Duodenal mucosa (tissue), 2 donors: ENCODE data around the gene FOXO6.

ENCODE experiments used
- H3K27ac ChIP-seq: one replicate; pipeline ENCODE4 v1.7.0; 2013; ENCODE audit warnings: low read depth, low read length
- H3K27me3 ChIP-seq, 2 donors: one replicate each; pipeline ENCODE4 v1.7.0; 2013; ENCODE audit warnings: low read length in 2 of 2, control low read depth in 1 of 2; ENCODE audit not compliant: insufficient read depth in 2 of 2, control insufficient read depth in 1 of 2
- H3K36me3 ChIP-seq, 2 donors: one replicate each; pipeline ENCODE4 v1.7.0; 2013; ENCODE audit warnings: low read length in 2 of 2, control low read depth in 1 of 2; ENCODE audit not compliant: insufficient read depth in 2 of 2, control insufficient read depth in 1 of 2
- H3K4me1 ChIP-seq, 2 donors: one replicate each; pipeline ENCODE4 v1.7.0; 2013; ENCODE audit warnings: low read length in 2 of 2, control low read depth in 1 of 2; ENCODE audit not compliant: insufficient read depth in 2 of 2, control insufficient read depth in 1 of 2
- H3K4me3 ChIP-seq, 2 donors: one replicate each; pipeline ENCODE4 v1.7.0; 2013; ENCODE audit warnings: low read length in 2 of 2, low read depth in 1 of 2
- H3K9ac ChIP-seq, 2 donors: one replicate each; pipeline ENCODE4 v1.7.0; 2013; ENCODE audit warnings: low read length in 2 of 2, low read depth in 1 of 2
- H3K9me3 ChIP-seq, 2 donors: one replicate each; pipeline ENCODE4 v1.7.0; 2013; ENCODE audit warnings: low read length in 2 of 2, control low read depth in 1 of 2; ENCODE audit not compliant: control insufficient read depth in 1 of 2

Gene FOXO6

DNA sequence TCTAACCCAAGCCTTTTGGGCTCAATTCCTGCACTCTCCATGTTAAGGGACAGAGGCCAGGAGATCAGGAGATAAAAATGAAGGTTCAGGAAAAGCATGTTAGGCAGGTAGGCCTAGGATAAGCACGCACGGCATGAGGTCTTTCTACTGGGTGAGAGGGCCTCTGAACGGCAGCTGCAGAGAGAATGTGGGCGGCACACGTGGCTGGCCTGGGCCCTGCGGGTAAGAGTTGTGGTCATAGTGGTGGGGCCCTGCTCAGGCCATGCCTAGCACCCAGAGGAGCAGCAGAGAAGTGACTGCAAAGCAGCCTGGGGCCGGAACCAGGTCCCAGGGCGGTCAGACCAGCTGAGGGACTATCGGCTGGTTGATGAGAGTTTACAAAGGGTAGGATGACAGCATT lies 7.5 kb upstream of the FOXO6 start:
- peaks cover 11 to 16% of the 10 kb centered on the region in 2 donors for H3K4me1 ChIP-seq
- H3K9me3 ChIP-seq = no peaks in the 10 kb centered on the region
- H3K4me3 ChIP-seq = no peak overlapping the region
- H3K27ac ChIP-seq = no peak overlapping the region
- no peaks in the 10 kb centered on the region for H3K27me3 ChIP-seq
- no peak overlapping the region for H3K9ac ChIP-seq
- no peaks in the 10 kb centered on the region for H3K36me3 ChIP-seq

DNA sequence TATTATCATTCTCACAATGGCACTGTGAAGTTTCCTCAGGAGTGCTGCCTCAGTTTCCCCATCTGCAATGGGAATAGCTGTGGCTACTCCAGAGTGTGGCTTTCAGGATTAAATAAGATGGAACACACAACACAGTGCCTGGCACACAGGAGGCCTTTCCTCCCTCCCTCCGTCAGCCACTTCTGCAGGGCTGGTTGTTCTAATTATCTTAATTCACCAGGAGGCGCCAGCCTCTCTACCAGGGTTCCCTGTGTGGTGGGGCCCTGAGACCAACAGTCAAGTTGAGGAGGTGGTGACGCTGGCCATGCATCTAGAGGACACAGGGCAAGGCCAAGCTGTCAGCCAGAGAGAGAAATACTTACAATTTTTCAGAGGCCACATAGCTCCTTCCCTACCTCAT lies 6.3 kb upstream of the FOXO6 start:
- H3K36me3 ChIP-seq = no peaks in the 10 kb centered on the region
- H3K9ac ChIP-seq = no peak overlapping the region
- H3K4me1 ChIP-seq = peaks cover 12 to 20% of the 10 kb centered on the region in 2 donors
- no peaks in the 10 kb centered on the region for H3K9me3 ChIP-seq
- H3K27ac ChIP-seq = no peak overlapping the region
- no peaks in the 10 kb centered on the region for H3K27me3 ChIP-seq
- no peak overlapping the region for H3K4me3 ChIP-seq

DNA sequence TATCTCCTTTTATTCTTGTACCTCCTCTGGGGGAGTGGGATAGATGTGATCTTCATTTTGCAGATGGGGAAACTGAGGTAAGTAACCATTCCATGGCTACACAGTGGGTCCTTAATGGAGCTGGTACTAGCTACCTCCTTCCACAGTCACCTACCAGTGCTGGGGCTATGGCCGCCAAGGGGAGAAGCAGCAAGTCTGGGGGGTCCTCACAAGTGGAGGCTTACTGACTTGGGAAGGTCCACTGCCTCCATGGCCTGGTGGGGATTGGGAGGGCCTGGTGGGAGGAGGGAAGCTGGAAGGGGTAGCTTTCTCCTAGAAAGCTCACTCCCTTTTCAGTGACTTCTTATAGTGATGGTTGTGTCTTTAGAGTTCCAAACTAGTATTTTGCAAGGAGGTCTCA lies 5.9 kb upstream of the FOXO6 start:
- no peak overlapping the region for H3K9ac ChIP-seq
- H3K4me1 ChIP-seq = peaks cover 16 to 24% of the 10 kb centered on the region in 2 donors
- no peak overlapping the region for H3K27ac ChIP-seq
- no peaks in the 10 kb centered on the region for H3K27me3 ChIP-seq
- no peaks in the 10 kb centered on the region for H3K36me3 ChIP-seq
- H3K4me3 ChIP-seq = no peak overlapping the region
- no peaks in the 10 kb centered on the region for H3K9me3 ChIP-seq

DNA sequence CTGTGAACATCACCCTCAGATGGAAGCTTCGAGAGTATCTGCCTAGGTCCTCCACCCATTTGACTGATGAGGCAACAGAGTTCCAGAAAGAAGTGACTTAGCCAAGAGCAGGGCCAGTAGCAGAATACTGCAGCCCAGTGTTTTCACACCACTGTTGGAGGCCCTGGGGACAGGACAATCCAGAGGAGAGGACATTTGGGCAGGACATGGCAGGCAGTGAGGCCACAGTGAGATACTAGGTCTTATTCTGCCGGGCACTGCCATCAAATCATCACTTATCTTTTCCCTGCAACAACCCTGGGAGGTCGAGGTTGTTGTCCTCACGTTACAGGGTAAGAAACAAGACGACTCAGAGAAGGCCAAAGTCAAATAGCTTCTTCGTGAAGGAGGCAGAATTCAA lies 5.5 kb upstream of the FOXO6 start:
- H3K27me3 ChIP-seq = no peaks in the 10 kb centered on the region
- peaks cover 20 to 28% of the 10 kb centered on the region in 2 donors for H3K4me1 ChIP-seq
- H3K4me3 ChIP-seq = no peak overlapping the region
- no peak overlapping the region for H3K9ac ChIP-seq
- no peaks in the 10 kb centered on the region for H3K36me3 ChIP-seq
- H3K9me3 ChIP-seq = no peaks in the 10 kb centered on the region
- H3K27ac ChIP-seq = no peak overlapping the region

DNA sequence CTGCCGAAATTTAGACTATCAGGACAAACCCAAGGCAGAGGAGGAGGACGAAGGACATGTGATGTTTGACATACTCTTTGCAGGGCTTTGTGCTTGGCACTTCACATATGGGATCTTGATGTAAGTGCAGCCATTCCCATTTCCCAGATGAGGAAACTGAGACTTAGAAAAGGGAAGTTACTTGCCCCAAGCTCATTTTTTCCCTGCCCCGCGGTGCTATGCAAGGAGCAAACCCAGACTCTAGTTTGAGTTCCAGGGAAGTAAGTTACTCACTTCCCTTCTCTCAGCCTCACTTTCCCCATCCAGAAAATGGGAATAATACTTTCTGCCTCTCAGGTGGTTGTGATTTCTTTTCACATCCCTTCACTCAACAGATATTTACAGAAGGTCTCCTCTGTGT lies 4.5 kb upstream of the FOXO6 start:
- H3K27ac ChIP-seq = no peak overlapping the region
- H3K9me3 ChIP-seq = no peaks in the 10 kb centered on the region
- no peak overlapping the region for H3K9ac ChIP-seq
- H3K36me3 ChIP-seq = no peaks in the 10 kb centered on the region
- H3K4me3 ChIP-seq = no peak overlapping the region
- peaks cover 0 to under 1% of the 10 kb centered on the region in 2 donors for H3K27me3 ChIP-seq
- peaks cover 21 to 29% of the 10 kb centered on the region in 2 donors for H3K4me1 ChIP-seq

DNA sequence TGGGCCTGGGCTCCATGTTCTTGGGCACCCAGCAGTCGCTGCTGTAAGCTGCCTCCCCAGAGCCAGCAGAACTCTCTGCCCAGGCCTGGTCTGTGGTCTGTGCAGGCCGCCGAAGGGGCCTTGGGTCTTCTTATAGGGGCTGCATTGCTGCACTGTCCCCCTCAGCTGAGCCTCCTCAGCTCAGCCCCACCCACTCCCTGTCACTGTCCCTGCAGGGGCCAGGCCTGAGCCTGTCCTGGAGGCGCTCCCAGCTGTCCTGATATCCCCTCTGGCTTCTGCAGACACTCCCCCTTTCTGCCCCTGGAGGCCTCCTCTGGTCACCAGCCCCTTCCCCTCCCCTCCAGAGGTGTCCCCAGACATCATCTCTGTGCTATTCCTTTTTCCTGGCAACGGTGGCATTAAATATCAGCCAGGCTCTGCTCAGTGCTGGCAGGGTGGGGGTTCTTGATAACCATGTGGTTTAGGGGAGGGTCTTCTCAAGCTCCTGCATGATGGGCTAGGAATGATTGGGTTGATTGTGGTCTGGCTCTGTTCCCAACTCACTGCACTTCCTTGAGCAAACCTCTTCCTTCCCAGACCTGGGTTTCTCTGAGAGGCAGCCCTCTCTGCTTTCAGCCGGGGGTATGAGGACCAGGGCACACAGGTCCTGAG lies 3.7 kb upstream of the FOXO6 start:
- no peaks in the 10 kb centered on the region for H3K9me3 ChIP-seq
- H3K4me1 ChIP-seq = peaks cover 27 to 29% of the 10 kb centered on the region in 2 donors
- no peak overlapping the region for H3K27ac ChIP-seq
- H3K36me3 ChIP-seq = no peaks in the 10 kb centered on the region
- peaks cover 3 to 9% of the 10 kb centered on the region in 2 donors for H3K27me3 ChIP-seq
- no peak overlapping the region for H3K9ac ChIP-seq
- H3K4me3 ChIP-seq = no peak overlapping the region

DNA sequence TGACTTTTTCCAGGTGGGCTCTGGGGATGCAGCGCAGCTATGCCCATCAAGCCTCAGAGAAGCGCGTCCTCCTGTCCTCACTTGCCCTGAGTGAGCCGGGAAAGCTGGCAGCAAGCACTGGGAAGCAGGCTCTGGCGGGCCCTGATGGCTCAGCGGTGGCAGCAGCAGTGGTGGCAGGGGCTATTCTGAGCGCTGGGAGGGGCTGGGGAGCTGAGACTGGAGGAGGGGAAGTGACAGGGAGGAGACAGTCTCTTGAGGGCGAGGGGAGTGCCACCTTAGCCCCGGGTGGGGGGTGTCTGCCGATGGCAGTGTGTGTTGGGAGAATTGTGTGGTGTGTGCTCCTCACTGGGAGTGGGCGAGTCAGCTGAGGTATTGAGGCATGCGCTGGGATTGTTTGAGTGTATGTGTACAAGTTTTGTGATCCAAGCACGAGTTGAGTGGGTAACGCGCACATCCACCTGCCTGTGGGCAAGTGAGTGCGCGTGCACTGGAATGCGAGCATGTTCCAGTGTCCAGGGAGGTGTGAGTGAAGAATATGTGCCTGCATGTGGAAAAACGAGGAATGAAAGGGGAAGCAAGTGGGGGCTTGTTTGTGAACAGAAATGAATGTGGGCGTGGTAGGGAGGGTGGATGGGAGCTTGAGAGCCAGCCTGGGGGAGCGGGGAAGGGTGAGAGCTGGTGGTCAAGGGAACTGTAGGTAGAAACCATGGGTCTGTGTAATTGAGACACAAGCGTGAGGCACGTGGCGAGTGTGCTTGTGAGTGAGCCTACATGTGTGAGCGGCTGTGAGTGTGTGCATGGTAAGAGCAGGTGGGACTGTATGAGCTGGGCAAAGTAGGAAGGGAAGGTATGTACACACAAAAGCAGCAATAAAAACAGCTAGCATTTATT lies 2.9 kb upstream of the FOXO6 start:
- peaks cover 27 to 29% of the 10 kb centered on the region in 2 donors for H3K4me1 ChIP-seq
- no peaks in the 10 kb centered on the region for H3K9me3 ChIP-seq
- H3K4me3 ChIP-seq = no peak overlapping the region
- no peak overlapping the region for H3K9ac ChIP-seq
- peaks cover 11 to 17% of the 10 kb centered on the region in 2 donors for H3K27me3 ChIP-seq
- no peak overlapping the region for H3K27ac ChIP-seq
- H3K36me3 ChIP-seq = no peaks in the 10 kb centered on the region

DNA sequence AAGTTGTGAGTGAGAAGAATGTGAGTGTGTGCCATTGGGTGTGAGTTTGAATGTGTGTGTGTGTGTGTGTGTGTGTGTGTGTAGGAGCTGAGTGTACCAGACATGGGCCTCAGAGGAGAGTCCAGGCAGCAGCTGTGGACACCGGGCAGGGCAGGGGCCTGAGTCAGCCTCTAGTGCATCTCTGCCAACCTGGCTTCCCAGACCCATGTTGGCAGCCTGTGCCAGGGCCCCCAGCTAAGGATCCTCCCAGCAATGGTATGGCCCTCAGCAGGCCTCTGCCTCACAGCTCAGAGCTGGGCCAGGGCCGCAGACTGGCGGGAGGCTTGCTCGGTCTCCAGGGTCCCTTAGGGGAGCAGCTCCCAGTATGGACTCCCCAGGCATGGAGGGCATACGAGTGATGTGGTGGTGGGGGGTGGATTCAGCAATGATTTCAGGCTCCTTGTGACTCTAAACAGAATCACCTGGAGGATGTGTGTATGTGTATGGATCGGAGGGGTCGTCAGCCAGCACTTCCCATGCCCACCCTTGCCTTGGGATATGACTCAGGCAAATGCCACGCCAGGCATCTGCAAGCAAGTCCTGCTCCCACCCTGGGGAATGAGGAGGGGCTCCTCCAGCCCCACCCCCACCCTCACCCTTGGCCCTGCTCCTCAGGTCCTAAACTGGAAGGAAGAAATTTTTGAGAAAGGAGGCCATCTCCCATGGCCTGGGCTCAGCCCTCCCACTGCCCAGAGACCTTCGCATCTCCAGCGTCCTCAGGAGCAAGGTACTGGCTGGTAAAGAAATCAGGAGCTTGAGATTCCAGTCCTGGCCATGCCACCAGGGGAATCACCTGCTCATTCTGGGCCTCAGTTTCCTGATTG lies 1.8 kb upstream of the FOXO6 start:
- Histone ChIP-seq H3K27ac (no peak overlapping the region), H3K9ac (no peak overlapping the region), H3K4me3 (no peak overlapping the region), H3K27me3 (peaks cover 14 to 21% of the 10 kb centered on the region in 2 donors), H3K36me3 (no peaks in the 10 kb centered on the region), H3K9me3 (no peaks in the 10 kb centered on the region), H3K4me1 (peaks cover 27 to 29% of the 10 kb centered on the region in 2 donors)

DNA sequence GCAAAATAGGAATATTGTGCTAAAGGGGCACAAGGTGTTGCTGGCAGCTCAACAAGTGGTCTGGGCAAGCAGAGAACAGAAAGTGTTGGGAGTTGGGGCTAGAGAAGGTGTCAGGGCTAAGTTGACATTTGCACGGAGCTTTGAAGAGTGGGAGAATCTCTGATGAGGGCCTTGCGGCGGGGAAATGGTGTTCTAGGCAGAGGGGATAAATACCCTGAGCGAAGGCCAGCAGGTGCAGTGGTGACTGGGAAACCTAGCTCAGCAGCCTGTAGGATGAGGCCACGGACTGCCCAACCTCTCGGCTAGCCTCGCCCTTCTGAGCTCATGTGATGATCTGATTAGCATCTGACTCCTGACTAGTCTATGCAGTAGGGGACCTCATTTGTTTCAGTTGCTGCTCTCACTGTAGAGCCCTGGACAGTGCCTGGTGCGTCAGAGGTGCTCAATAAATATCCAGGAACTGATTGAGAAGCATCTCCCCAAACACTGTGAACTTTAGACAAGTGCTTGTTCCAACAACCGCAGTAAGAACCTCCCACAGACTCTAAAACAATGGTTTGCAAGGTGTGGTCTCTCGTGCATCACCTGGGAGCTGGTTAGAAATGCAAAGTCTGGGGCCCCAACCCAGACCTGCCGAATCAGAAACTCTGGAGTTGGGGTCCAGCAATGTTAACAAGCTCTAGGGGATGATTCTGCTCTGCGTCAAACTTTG lies 1.0 kb upstream of the FOXO6 start:
- Histone ChIP-seq H3K4me1 (peaks cover 27 to 29% of the 10 kb centered on the region in 2 donors), H3K9me3 (no peaks in the 10 kb centered on the region), H3K27me3 (peaks cover 14 to 21% of the 10 kb centered on the region in 2 donors), H3K36me3 (no peaks in the 10 kb centered on the region), H3K27ac (no peak overlapping the region), H3K9ac (peak overlapping the region in 1 of 2 donors; percentile 51), H3K4me3 (peak overlapping the region; percentile 23 to 61)
